Measurements from ENCODE around the gene PPP1R37.

PPP1R37 gene

DNA sequence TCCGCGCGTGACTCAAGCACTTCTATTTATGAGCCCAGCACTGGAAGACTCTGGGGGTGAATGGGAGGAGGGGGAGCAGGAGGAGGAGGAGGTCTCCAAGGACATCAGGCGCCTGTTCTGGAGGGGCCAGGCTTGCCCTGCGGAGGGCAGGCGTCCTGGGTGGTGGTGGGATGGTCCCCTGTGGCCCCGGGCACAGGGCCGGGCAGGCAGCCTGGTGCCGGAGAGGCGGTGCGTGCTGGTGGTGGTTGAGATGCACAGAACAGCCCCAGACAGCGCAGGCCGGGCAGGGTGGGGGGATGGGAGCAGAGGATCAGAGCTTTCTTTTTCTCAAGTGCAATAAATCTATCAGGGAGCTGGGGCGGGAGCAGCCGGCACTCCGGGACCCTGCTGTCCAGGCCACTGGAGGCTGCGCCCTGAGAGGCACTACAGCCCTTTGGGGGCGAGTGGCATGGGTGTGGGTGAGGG, 53.8 kb downstream of the PPP1R37 start:
- TF ChIP-seq, protein P1, sequence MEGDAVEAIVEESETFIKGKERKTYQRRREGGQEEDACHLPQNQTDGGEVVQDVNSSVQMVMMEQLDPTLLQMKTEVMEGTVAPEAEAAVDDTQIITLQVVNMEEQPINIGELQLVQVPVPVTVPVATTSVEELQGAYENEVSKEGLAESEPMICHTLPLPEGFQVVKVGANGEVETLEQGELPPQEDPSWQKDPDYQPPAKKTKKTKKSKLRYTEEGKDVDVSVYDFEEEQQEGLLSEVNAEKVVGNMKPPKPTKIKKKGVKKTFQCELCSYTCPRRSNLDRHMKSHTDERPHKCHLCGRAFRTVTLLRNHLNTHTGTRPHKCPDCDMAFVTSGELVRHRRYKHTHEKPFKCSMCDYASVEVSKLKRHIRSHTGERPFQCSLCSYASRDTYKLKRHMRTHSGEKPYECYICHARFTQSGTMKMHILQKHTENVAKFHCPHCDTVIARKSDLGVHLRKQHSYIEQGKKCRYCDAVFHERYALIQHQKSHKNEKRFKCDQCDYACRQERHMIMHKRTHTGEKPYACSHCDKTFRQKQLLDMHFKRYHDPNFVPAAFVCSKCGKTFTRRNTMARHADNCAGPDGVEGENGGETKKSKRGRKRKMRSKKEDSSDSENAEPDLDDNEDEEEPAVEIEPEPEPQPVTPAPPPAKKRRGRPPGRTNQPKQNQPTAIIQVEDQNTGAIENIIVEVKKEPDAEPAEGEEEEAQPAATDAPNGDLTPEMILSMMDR (conservative IDR thresholded peaks at IDR 0.05) = no peak
- no peak for TF ChIP-seq ZFX (IDR thresholded peaks at IDR 0.05)
- H3K27ac ChIP-seq = no peak overlapping the region

DNA sequence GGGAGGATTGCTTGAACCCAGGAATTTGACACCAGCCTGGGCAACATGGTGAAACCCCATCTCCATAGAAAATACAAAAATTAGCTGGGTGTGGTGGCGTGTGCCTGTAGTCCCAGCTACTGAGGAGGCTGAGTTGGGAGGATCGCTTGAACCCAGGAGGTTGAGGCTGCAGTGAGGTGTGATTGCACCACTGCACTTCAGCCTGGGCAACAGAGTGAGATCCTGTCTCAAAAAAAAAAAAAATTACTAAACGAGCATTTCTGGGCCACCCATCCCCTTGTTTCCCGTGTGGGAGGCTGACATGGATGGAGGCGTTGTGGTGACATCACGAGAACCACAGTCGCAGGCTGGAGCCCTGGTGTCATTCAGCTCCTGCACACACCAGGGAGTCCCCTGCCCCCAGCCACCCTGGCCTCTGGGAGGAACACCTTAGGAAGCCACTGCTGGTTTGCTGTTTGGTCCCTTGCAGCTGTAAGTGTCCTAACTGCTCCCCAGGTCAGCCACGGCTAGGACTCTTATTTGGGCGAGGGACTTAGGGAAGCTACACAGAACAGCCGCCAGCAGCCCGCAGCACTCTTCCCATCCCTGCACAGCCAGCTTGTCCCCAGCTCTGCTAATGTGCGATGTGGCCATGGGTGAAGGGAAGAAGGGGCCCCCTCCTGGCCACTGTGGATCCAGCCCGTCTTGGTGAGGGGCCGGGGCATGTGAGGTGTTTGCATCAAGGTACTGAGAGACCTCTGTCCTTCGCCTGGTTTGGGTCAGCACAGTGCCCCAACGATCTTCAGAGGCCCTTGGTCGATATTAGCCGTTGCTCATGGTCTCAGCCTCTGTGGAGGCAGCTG, 55.1 kb downstream of the PPP1R37 start:
- TF ChIP-seq ZFX (IDR thresholded peaks at IDR 0.05) = no peak
- TF ChIP-seq, protein P1 (conservative IDR thresholded peaks at IDR 0.05) = no peak
- no peak overlapping the region for H3K27ac ChIP-seq

DNA sequence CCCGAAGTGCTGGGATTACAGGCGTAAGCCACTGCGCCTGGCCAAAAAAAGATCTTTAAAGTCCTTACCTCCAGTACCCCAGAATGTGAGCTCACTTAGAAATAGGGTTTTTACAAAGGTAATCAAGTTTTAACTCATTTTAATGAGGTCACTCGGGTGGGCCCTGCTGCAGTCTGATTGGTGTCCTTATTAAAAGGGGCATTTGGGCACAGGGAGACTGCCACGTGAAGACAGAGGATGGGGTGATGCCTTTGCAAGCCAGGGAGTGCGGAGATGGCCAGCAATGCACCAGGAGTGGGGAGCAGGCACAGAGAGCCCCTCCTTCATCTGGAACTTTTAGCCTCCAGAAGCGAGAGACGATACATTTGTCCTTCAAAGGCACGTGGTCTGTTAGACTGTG, 56.1 kb downstream of the PPP1R37 start:
- no peak for TF ChIP-seq ZFX (IDR thresholded peaks at IDR 0.05)
- TF ChIP-seq, protein P1 (conservative IDR thresholded peaks at IDR 0.05) = no peak
- no peak overlapping the region for H3K27ac ChIP-seq

DNA sequence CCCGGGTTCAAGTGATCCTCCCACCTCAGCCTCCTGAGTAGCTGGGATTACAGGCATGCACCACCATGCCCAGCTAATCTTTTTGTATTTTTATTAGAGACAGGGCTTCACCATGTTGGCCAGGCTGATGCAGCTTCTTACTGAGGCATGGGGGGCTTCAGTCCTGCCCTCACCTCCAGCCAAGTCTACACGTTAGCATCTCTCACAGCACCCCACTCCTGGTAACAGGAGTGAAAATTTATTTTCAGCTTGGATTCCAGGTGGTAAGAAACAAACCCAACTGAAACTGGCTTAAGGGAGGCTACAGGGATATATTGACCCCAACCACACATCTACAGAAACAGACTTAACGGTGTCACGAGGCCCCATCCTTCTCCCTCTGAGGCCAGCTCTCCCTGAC, 57.2 kb downstream of the PPP1R37 start:
- TF ChIP-seq, protein P1 (conservative IDR thresholded peaks at IDR 0.05) = no peak
- no peak for TF ChIP-seq ZFX (IDR thresholded peaks at IDR 0.05)
- no peak overlapping the region for H3K27ac ChIP-seq

DNA sequence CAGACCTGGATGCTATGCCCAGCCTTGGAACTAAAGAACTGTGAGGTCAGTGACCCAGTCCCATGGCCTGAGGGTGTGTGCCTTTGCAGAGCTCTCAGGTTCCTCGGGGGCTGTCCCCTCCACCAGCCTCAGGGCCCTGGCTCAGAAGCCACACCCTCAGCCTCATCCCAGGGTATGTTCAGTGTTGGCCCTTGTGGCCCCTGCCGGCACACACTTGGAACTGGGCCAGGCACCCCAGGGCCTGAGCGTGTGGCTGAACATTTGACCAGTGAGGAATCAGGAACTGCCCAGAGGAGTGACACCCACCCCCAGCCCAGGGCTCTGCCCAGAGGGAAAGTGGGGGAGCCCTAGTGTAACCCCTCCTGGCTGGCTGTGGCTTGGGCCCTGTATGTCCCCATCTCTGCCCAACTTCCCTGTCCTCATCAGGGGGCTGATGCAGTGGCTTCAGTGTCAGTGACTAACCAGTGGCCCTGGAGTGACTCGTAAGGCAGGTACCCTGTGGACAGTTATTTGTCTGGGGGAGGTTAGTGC, 57.8 kb downstream of the PPP1R37 start:
- H3K27ac ChIP-seq = no peak overlapping the region
- TF ChIP-seq, protein P1 (conservative IDR thresholded peaks at IDR 0.05) = no peak
- TF ChIP-seq ZFX (IDR thresholded peaks at IDR 0.05) = no peak

DNA sequence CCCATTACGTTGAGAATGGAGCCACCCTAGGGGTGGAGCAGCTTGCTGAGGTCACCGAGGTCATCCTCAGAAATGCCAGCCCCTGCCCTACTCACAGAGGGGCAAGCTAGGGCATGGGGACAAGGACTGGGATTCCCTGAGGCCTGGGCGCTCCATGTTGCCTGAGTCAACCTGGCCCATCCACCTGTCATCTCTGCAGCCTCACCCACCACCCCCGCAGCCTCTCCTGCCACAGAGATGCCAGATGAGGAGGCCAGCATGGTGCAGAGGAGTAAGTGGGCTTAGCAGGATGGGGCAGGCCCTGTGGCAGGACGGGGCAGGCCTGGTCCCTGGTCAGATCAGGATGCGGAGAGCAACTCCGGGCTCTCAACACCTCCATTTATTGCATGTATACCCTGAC, 58.3 kb downstream of the PPP1R37 start:
- TF ChIP-seq ZFX (IDR thresholded peaks at IDR 0.05) = no peak
- TF ChIP-seq, protein P1 (conservative IDR thresholded peaks at IDR 0.05) = no peak
- no peak overlapping the region for H3K27ac ChIP-seq

DNA sequence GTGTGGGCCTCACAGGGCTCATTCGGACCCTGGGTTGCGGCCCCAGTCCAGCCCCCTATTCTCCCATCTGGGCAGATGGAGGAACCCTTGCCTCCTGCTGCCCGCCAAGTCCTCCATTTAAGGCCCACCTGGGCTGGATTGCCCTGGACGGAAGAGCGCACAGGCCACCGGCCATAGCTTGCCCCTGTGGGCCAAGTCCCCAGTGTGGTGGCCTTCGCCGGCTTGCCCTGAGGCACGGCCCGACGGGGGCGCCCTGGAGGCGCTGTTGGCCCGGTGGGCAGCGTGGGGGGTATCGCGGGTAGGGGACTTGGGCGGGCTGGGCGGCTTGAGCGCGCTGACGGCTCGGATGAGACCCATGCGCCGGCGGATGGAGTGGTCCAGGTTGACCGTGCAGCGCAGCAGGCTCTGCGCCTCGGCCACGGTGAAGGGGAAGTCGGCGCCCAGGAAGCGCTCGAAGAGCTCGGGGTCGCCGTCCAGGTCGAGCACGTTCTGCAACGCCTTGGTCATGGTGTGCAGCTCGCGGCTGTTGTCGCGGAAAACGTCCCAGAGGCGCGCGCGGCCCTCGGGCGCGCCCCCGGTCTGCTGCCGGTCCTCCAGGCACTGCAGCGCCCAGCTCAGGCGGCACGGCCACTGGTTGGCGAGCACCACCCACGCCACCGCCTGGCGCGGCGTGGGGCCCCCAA, 59.0 kb downstream of the PPP1R37 start:
- no peak for TF ChIP-seq ZFX (IDR thresholded peaks at IDR 0.05)
- TF ChIP-seq, protein P1 (conservative IDR thresholded peaks at IDR 0.05) = no peak

More for the DNA sequence above, 59.0 kb downstream of the PPP1R37 start:
- H3K27ac ChIP-seq = no peak overlapping the region

Data from C4-2B (cell line).